ENCODE results near the gene GIMAP8. TPM values are rescaled to one million over a fixed set of nuclear protein-coding genes. Genes with fewer than 3 reads are reported as not detected.
"Not testable (repeated sequence)": the region's sequence is repeated elsewhere in the genome, so short reads cannot be mapped to it uniquely, and the experiment has no call there.

Gene GIMAP8
- polyA plus RNA-seq, 1 donor: 8.0 TPM

DNA sequence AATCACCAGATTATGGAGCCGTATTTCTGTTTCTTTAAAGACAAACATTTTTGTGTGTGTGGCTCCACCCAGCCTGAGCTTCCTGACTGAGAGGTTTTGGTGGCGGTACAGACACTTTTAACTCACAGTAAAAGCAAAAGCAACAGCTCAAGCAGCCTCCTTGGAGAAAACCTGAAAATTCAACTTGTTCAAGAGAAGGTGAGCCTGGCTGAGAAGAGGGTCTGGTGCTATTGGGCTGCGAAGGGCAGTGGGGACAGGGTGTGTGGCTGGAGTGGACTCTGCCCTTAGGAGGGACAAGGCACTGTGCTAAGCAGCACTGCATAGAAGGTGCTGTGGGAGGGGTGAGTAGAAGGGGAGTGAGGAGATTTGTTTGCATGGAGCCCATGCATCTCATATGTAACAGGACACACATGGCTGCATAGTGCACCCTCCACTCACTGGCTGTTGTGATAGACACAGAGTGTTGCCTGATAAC is 64.4 kb downstream of the GIMAP8 start, which contains the start of gene GIMAP7:
TSS of gene GIMAP7 (plus strand) at position 125 of the 475 bp plus-strand sequence. CDS start 5,103 bp downstream, outside the sequence.
- no peak for DNase-seq

DNA sequence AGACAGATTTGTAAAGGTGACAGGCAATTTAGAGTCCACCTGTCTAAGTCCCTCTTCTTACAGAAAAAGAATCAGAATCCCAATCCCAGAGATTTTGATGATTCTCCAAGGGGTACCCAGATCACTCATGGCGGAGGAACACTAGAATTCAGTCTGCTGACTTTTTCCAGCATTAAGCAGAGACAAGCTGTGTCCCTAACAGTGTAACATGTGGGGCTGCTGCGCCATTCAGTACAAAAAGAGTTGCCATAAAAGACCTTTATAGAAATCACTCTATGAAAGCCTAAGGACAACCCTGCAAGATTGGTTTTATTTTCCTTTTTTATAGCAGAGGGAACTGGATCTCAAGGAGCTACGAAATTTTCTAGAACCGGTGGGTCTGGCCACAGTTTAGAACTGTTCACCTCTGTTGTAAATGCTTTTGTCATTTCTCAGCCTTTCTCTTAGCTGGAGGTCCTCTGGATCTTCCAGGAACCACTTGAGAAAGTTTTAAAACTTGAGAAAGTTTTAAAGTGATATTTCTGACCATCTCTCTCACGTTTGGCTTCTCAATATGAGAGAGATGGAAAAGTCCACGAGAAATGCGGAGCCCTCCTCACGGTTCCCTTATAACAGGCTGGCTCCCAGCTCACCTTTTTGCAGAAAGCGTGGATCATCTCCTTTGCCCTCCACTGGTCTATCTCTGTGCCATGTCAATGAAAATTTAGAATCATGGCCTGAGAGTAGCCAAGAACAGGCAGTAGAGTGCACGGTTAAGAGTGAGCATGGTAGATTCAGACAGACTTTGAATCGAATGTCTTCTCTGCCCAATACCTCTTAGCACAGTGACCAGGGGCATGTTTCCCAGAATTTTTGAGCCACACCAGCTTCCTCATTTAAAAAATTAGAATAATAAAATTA is 65.1 kb downstream of the GIMAP8 start:
- DNase-seq: no peak

GRCh38 chr7:150516956-150517745 is 66.7 kb downstream of the GIMAP8 start:
- DNase-seq: no peak

GRCh38 chr7:150519310-150519709 is 68.9 kb downstream of the GIMAP8 start:
- no peak for DNase-seq

DNA sequence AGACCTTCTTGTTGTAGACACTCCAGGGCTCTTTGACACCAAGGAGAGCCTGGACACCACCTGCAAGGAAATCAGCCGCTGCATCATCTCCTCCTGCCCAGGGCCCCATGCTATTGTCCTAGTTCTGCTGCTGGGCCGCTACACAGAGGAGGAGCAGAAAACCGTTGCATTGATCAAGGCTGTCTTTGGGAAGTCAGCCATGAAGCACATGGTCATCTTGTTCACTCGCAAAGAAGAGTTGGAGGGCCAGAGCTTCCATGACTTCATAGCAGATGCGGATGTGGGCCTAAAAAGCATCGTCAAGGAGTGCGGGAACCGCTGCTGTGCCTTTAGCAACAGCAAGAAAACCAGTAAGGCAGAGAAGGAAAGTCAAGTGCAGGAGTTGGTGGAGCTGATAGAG is 69.7 kb downstream of the GIMAP8 start:
- DNase-seq: no peak

DNA sequence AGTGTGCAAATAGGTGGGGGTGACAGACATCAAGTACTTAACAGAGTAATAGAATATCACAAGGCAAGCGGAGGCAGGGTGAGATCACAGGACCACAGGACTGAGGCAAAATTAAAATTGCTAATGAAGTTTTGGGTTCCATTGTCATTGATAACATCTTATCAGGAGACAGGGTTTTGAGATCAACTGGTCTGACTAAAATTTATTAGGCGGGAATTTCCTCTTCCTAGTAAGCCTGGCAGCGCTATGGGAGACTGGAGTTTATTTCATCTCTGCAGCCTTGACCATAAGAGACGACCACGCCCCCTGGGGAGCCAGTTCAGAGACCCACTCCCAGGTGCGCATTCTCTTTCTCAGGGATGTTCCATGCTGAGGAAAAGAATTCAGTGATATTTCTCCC is 72.5 kb downstream of the GIMAP8 start:
- not testable (repeated sequence) for DNase-seq

- no peak for DNase-seq
Measured at GRCh38 chr7:150524018-150524417, 73.6 kb downstream of the GIMAP8 start.

Other genes starting within 250 kb of the GIMAP8 start
- gene LRRC61, start 127.3 kb upstream of the GIMAP8 start, polyA plus RNA-seq (ENCODE audit: insufficient read length): 20.0 TPM
- gene ACTR3C, start 127.1 kb upstream of the GIMAP8 start, polyA plus RNA-seq (ENCODE audit: insufficient read length): 9.7 TPM
- 39.1 TPM for gene RARRES2, start 109.0 kb upstream of the GIMAP8 start, polyA plus RNA-seq (ENCODE audit: insufficient read length)
- gene REPIN1, start 81.8 kb upstream of the GIMAP8 start, polyA plus RNA-seq (ENCODE audit: insufficient read length): 80.7 TPM
- gene ZNF775, start 71.3 kb upstream of the GIMAP8 start, polyA plus RNA-seq (ENCODE audit: insufficient read length): 5.3 TPM
- 12.4 TPM for gene GIMAP7, start 64.2 kb downstream of the GIMAP8 start, polyA plus RNA-seq (ENCODE audit: insufficient read length)
- gene GIMAP4, start 116.8 kb downstream of the GIMAP8 start, polyA plus RNA-seq (ENCODE audit: insufficient read length): 26.3 TPM
- gene GIMAP6, start 181.8 kb downstream of the GIMAP8 start, polyA plus RNA-seq (ENCODE audit: insufficient read length): 13.8 TPM
- 7.2 TPM for gene GIMAP2, start 235.1 kb downstream of the GIMAP8 start, polyA plus RNA-seq (ENCODE audit: insufficient read length)

Data from left kidney (tissue), 2 donors.